H1 (cell line): Measurements from ENCODE around the gene SSBP3.

Experiments used
- EZH2 ChIP-seq: fragments of 200-600 bp; sonication (generic); IDR thresholded peaks from 2 replicates; pipeline ENCODE4 v1.7.1; 2012; ENCODE audit warnings: low read depth, mild to moderate bottlenecking, moderate library complexity, low read length, inconsistent platforms; ENCODE audit not compliant: severe bottlenecking
- HDAC6 ChIP-seq: IDR thresholded peaks from one replicate; pipeline ENCODE4 v1.7.1; 2012; ENCODE audit warnings: low read depth, mild to moderate bottlenecking, inconsistent platforms, low read length, moderate library complexity
- POLR2AphosphoS5 ChIP-seq: IDR thresholded peaks from 2 replicates; pipeline ENCODE4 v1.6.1; 2011; ENCODE audit warnings: low read depth, low read length
- SUZ12 ChIP-seq: fragments of 200-600 bp; sonication (generic); IDR thresholded peaks from 2 replicates; pipeline ENCODE4 v1.6.1; 2012; ENCODE audit warnings: mild to moderate bottlenecking, inconsistent platforms, low read length, moderate library complexity, mixed read lengths
- TAF1 ChIP-seq: IDR thresholded peaks from 2 replicates; pipeline ENCODE4 v1.6.1; 2011; ENCODE audit warnings: mild to moderate bottlenecking, low read depth, low read length
- TF ChIP-seq, protein P1 (sequence below), 3 experiments: IDR thresholded peaks; 1 replicate in 2 of 3; 2 replicates in 1 of 3; pipeline versions ENCODE4 v1.5.1 to v1.6.1; 2011; ENCODE audit warnings: low read length in 3 of 3, mild to moderate bottlenecking in 3 of 3, inconsistent platforms in 2 of 3, low read depth in 1 of 3, moderate library complexity in 1 of 3; ENCODE audit not compliant: insufficient read depth in 1 of 3; ENCODE audit errors: control extremely low read depth in 1 of 3
- TF ChIP-seq, protein P2 (sequence below): IDR thresholded peaks from 2 replicates; pipeline ENCODE4 v1.6.1; 2011; ENCODE audit warnings: low read depth, mild to moderate bottlenecking, low read length; ENCODE audit not compliant: insufficient read depth

DNA sequence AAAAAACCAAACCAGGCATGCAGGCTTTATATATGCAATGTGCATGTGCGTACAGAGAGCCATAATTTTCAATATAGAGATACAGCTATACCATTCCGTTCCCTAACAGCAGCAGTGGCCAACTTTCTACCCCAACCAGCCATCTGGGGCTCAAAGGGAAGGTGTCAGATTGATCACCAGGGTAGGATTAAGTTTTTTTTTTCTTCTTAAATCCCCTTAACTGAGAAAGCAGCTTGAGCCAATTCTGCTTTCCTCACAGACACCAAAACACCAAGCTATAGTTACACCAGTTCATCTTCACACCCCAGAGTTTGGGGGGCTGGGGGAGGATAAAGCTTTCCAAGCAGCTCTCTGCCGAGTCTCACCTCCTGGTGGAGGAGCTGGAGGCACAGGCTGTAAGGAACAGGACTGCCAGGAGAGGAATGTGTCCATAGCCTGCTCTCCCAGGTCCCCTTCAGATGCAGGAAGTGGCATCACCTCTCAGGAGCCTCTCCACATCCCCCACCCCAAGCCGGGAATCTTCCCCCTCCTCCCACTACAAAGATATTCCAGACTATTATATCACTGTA is 87.9 kb downstream of the SSBP3 start:
- TF ChIP-seq SUZ12 (no peak), EZH2 (no peak), HDAC6 (no peak), TAF1 (no peak), POLR2AphosphoS5 (no peak)
- TF ChIP-seq, protein P1, sequence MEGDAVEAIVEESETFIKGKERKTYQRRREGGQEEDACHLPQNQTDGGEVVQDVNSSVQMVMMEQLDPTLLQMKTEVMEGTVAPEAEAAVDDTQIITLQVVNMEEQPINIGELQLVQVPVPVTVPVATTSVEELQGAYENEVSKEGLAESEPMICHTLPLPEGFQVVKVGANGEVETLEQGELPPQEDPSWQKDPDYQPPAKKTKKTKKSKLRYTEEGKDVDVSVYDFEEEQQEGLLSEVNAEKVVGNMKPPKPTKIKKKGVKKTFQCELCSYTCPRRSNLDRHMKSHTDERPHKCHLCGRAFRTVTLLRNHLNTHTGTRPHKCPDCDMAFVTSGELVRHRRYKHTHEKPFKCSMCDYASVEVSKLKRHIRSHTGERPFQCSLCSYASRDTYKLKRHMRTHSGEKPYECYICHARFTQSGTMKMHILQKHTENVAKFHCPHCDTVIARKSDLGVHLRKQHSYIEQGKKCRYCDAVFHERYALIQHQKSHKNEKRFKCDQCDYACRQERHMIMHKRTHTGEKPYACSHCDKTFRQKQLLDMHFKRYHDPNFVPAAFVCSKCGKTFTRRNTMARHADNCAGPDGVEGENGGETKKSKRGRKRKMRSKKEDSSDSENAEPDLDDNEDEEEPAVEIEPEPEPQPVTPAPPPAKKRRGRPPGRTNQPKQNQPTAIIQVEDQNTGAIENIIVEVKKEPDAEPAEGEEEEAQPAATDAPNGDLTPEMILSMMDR (IDR thresholded peaks at IDR 0.05; ENCODE audit: control extremely low read depth in 1 of 3, insufficient read depth in 1 of 3, low read depth in 1 of 3, low read length in 3 of 3): no peak
- TF ChIP-seq, protein P2, sequence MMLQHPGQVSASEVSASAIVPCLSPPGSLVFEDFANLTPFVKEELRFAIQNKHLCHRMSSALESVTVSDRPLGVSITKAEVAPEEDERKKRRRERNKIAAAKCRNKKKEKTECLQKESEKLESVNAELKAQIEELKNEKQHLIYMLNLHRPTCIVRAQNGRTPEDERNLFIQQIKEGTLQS: no peak
